MG63 (cell line): ENCODE results near the gene EFHD1. TPM values are rescaled to one million over a fixed set of nuclear protein-coding genes. Genes with fewer than 3 reads are reported as not detected.

Experiments
- DNase-seq: peaks from one replicate; pipeline ENCODE4 v3.0.0-alpha.2; 2020
- H3K27me3 ChIP-seq: fragments of 250-450 bp; sonication (Bioruptor Pico); 2 replicates; pipeline ENCODE4 v1.5.1; 2020; ENCODE audit warnings: mild to moderate bottlenecking, moderate library complexity
- H3K36me3 ChIP-seq: fragments of 250-450 bp; sonication (Bioruptor Pico); 2 replicates; pipeline ENCODE4 v1.5.1; 2020; ENCODE audit warnings: mild to moderate bottlenecking, moderate library complexity
- H3K4me3 ChIP-seq: fragments of 250-450 bp; sonication (Bioruptor Pico); 2 replicates; pipeline ENCODE4 v1.5.1; 2020; ENCODE audit warnings: mild to moderate bottlenecking, moderate library complexity
- H3K9me3 ChIP-seq: fragments of 250-450 bp; sonication (Bioruptor Pico); 2 replicates; pipeline ENCODE4 v1.5.1; 2020; ENCODE audit warnings: mild to moderate bottlenecking, moderate library complexity
- total RNA-seq: library from RNA; depleted of rRNA; stranded (reverse); fragments of >200 nt; shearing (Covaris generic); gene quantifications from 2 replicates; pipeline ENCODE4 v1.2.3, GENCODE V29; 2014; ENCODE audit warnings: low replicate concordance; rRNA removed

EFHD1 gene
- not detected in 2 replicates for total RNA-seq

GRCh38 chr2:232633413-232634205 lies at the start of gene EFHD1:
Gene EFHD1, plus strand, starts transcription at chr2:232633604. Its CDS starts 101 bp downstream, at chr2:232633705.
- Histone ChIP-seq H3K27me3 (peaks cover 19% of the 10 kb centered on the region), H3K36me3 (no peaks in the 10 kb centered on the region), H3K9me3 (no peaks in the 10 kb centered on the region), H3K4me3 (peak within 1 kb of the TSS; percentile 54)
- DNase-seq, result peak; percentile 69

GRCh38 chr2:232584238-232584637 lies 49.2 kb upstream of the EFHD1 start:
- H3K36me3 ChIP-seq, result peaks cover 11% of the 10 kb centered on the region
- no peak for DNase-seq
- H3K27me3 ChIP-seq, result no peaks in the 10 kb centered on the region
- H3K9me3 ChIP-seq, result no peaks in the 10 kb centered on the region
- no peak overlapping the region for H3K4me3 ChIP-seq

GRCh38 chr2:232586943-232587505 lies 46.4 kb upstream of the EFHD1 start:
- Histone ChIP-seq H3K9me3 (no peaks in the 10 kb centered on the region), H3K36me3 (peaks cover 5% of the 10 kb centered on the region; the same call in 1 of the 2 replicates), H3K4me3 (no peak overlapping the region), H3K27me3 (no peaks in the 10 kb centered on the region)
- no peak for DNase-seq

GRCh38 chr2:232587512-232587911 lies 45.9 kb upstream of the EFHD1 start:
- Histone ChIP-seq H3K27me3 (no peaks in the 10 kb centered on the region), H3K36me3 (peaks cover 2% of the 10 kb centered on the region; the same call in 1 of the 2 replicates), H3K4me3 (no peak overlapping the region), H3K9me3 (no peaks in the 10 kb centered on the region)
- DNase-seq, result no peak

GRCh38 chr2:232588031-232588430 lies 45.4 kb upstream of the EFHD1 start:
- Histone ChIP-seq H3K4me3 (no peak overlapping the region), H3K9me3 (no peaks in the 10 kb centered on the region), H3K36me3 (peaks cover 2% of the 10 kb centered on the region; the same call in 1 of the 2 replicates), H3K27me3 (no peaks in the 10 kb centered on the region)
- DNase-seq, result no peak

- no peak overlapping the region for H3K4me3 ChIP-seq
- no peaks in the 10 kb centered on the region for H3K9me3 ChIP-seq
- peak; percentile 88 for DNase-seq
- H3K27me3 ChIP-seq, result no peaks in the 10 kb centered on the region
- 0 out of 2 replicates have a peak, but pooled peaks cover 2% of the 10 kb centered on the region for H3K36me3 ChIP-seq
Observed at GRCh38 chr2:232588680-232589585, 44.5 kb upstream of the EFHD1 start.

- H3K9me3 ChIP-seq, result no peaks in the 10 kb centered on the region
- no peaks in the 10 kb centered on the region for H3K36me3 ChIP-seq
- no peaks in the 10 kb centered on the region for H3K27me3 ChIP-seq
- H3K4me3 ChIP-seq, result no peak overlapping the region
- DNase-seq, result no peak
Observed at GRCh38 chr2:232592772-232593395, 40.5 kb upstream of the EFHD1 start.

- Histone ChIP-seq H3K36me3 (no peaks in the 10 kb centered on the region), H3K27me3 (no peaks in the 10 kb centered on the region), H3K9me3 (no peaks in the 10 kb centered on the region), H3K4me3 (no peak overlapping the region)
- no peak for DNase-seq
Observed at GRCh38 chr2:232593982-232594381, 39.4 kb upstream of the EFHD1 start.

- Histone ChIP-seq H3K27me3 (no peaks in the 10 kb centered on the region), H3K9me3 (no peaks in the 10 kb centered on the region), H3K4me3 (no peak overlapping the region), H3K36me3 (no peaks in the 10 kb centered on the region)
- no peak for DNase-seq
Observed at GRCh38 chr2:232597362-232598079, 35.9 kb upstream of the EFHD1 start.

GRCh38 chr2:232598293-232598692 lies 35.1 kb upstream of the EFHD1 start:
- no peaks in the 10 kb centered on the region for H3K36me3 ChIP-seq
- no peak for DNase-seq
- no peaks in the 10 kb centered on the region for H3K27me3 ChIP-seq
- H3K9me3 ChIP-seq, result no peaks in the 10 kb centered on the region
- no peak overlapping the region for H3K4me3 ChIP-seq

- Histone ChIP-seq H3K9me3 (no peaks in the 10 kb centered on the region), H3K4me3 (no peak overlapping the region), H3K27me3 (no peaks in the 10 kb centered on the region), H3K36me3 (no peaks in the 10 kb centered on the region)
- no peak for DNase-seq
Observed at GRCh38 chr2:232600053-232600773, 33.2 kb upstream of the EFHD1 start.

- no peaks in the 10 kb centered on the region for H3K27me3 ChIP-seq
- H3K36me3 ChIP-seq, result no peaks in the 10 kb centered on the region
- no peak for DNase-seq
- no peaks in the 10 kb centered on the region for H3K9me3 ChIP-seq
- no peak overlapping the region for H3K4me3 ChIP-seq
Observed at GRCh38 chr2:232603283-232603682, 30.1 kb upstream of the EFHD1 start.

- Histone ChIP-seq H3K9me3 (no peaks in the 10 kb centered on the region), H3K4me3 (no peak overlapping the region), H3K36me3 (no peaks in the 10 kb centered on the region), H3K27me3 (no peaks in the 10 kb centered on the region)
- DNase-seq, result no peak
Observed at GRCh38 chr2:232604535-232604934, 28.9 kb upstream of the EFHD1 start.

GRCh38 chr2:232607011-232607410 lies 26.4 kb upstream of the EFHD1 start:
- no peak for DNase-seq
- Histone ChIP-seq H3K9me3 (no peaks in the 10 kb centered on the region), H3K4me3 (no peak overlapping the region), H3K27me3 (no peaks in the 10 kb centered on the region), H3K36me3 (no peaks in the 10 kb centered on the region)

- Histone ChIP-seq H3K36me3 (no peaks in the 10 kb centered on the region), H3K4me3 (no peak overlapping the region), H3K9me3 (no peaks in the 10 kb centered on the region), H3K27me3 (no peaks in the 10 kb centered on the region)
- DNase-seq, result no peak
Observed at GRCh38 chr2:232609607-232610006, 23.8 kb upstream of the EFHD1 start.
